ENCODE data around the gene CEP295NL.

DNA sequence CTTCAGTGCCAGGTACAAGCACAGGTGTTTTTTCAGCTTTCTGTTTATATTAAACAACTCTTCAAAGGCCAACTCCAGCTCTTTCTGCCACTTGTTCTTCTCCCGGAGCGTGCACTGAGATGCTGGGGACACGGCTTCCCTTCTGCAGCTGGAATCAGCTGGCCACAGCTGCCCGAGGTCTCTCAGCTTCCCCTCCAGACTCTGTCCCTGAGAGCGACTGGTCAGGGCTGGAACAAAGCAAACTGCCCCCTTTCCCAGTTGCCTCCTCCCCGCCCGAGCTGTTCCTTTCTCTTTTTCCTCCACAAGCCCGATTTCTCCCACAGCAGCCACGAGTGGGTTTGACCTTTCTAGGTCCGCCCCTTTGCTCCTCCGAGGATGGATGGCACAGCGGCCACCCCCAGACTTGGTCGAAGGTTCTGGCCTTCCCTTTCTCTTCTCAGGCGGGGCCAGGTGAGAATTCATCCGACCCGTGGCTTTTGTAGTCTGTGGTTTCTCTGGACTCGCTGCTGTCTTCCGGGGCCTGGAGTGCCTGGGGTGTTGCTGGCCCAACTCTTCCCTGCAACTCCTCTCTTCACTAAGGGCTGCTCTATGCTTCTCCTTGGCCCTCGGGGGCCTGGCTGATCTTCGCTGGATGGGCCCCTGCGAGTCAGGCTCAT is 11.5 kb downstream of the CEP295NL start:
- TF ChIP-seq POLR2A (IDR thresholded peaks at IDR 0.05; ENCODE audit: borderline replicate concordance, extremely low read depth, insufficient read depth, insufficient read length) (no peak), EZH2 (IDR thresholded peaks at IDR 0.05) (no peak), EZH2phosphoT487 (IDR thresholded peaks at IDR 0.05; ENCODE audit: borderline replicate concordance) (no peak), JUND (IDR thresholded peaks at IDR 0.05) (no peak), CEBPB (IDR thresholded peaks at IDR 0.05; ENCODE audit: low read depth) (no peak), FOSL1 (IDR thresholded peaks at IDR 0.05; ENCODE audit: low read depth) (no peak), SIN3A (IDR thresholded peaks at IDR 0.05; ENCODE audit: low read depth) (no peak)
- TF ChIP-seq, protein P1, sequence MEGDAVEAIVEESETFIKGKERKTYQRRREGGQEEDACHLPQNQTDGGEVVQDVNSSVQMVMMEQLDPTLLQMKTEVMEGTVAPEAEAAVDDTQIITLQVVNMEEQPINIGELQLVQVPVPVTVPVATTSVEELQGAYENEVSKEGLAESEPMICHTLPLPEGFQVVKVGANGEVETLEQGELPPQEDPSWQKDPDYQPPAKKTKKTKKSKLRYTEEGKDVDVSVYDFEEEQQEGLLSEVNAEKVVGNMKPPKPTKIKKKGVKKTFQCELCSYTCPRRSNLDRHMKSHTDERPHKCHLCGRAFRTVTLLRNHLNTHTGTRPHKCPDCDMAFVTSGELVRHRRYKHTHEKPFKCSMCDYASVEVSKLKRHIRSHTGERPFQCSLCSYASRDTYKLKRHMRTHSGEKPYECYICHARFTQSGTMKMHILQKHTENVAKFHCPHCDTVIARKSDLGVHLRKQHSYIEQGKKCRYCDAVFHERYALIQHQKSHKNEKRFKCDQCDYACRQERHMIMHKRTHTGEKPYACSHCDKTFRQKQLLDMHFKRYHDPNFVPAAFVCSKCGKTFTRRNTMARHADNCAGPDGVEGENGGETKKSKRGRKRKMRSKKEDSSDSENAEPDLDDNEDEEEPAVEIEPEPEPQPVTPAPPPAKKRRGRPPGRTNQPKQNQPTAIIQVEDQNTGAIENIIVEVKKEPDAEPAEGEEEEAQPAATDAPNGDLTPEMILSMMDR (IDR thresholded peaks at IDR 0.05 in 2 of 3, conservative IDR thresholded peaks at IDR 0.05 in 1 of 3; ENCODE audit: borderline replicate concordance in 1 of 3, insufficient read depth in 1 of 3, low read depth in 2 of 3, low read length in 2 of 3): no peak

Data from HCT116 (cell line).